IgD-negative memory B cell (primary cell): ENCODE measurements around the gene ADAMTSL4. TPM values are rescaled to one million over a fixed set of nuclear protein-coding genes. Genes with fewer than 3 reads are reported as not detected.

Experiments
- H3K27ac Mint-ChIP-seq, 3 donors: one replicate each; pipeline ENCODE4 v1.8.0; 2020 to 2022; ENCODE audit warnings: mild to moderate bottlenecking in 3 of 3, mixed read lengths in 3 of 3, moderate library complexity in 1 of 3
- H3K27me3 Mint-ChIP-seq: one replicate; pipeline ENCODE4 v1.8.0; 2021; ENCODE audit warnings: mixed read lengths
- H3K36me3 Mint-ChIP-seq: one replicate; pipeline ENCODE4 v1.8.0; 2020; ENCODE audit warnings: mild to moderate bottlenecking, mixed read lengths
- H3K4me1 Mint-ChIP-seq, 3 donors: one replicate each; pipeline ENCODE4 v1.8.0; 2020 to 2022; ENCODE audit warnings: mixed read lengths in 3 of 3, mild to moderate bottlenecking in 1 of 3
- H3K4me3 Mint-ChIP-seq, 4 donors: one replicate each; pipeline ENCODE4 v1.8.0; 2020 to 2022; ENCODE audit warnings: mild to moderate bottlenecking in 4 of 4, mixed read lengths in 4 of 4, moderate library complexity in 3 of 4
- H3K9me3 Mint-ChIP-seq, 3 donors: one replicate each; pipeline ENCODE4 v1.8.0; 2020 to 2021; ENCODE audit warnings: mixed read lengths in 3 of 3, mild to moderate bottlenecking in 1 of 3
- polyA plus RNA-seq: library from polyadenylated mRNA; unstranded; fragments of 300-500 nt; fragmentation: Illumina TruSeq; gene quantifications from one replicate; pipeline ENCODE4 v1.2.3, GENCODE V29; 2021

The ADAMTSL4 gene
- polyA plus RNA-seq, 1 donor from 2014 or later: 0.30 TPM

DNA sequence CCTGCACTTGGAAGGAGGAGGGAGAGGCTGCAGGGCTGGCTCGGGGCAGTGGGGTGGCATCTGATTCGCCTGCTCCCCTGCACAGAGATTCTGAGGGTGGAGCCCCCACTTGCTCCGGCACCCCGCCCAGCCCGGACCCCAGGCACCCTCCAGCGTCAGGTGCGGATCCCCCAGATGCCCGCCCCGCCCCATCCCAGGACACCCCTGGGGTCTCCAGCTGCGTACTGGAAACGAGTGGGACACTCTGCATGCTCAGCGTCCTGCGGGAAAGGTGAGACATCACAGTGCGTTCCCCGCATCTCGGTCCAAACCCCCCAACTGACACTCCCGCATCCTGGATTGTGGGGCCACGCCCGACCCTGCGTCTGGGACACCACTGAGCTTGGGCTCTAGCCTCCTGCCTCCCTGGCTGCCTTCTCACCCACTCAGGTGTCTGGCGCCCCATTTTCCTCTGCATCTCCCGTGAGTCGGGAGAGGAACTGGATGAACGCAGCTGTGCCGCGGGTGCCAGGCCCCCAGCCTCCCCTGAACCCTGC, 7.9 kb downstream of the ADAMTSL4 start:
- no peak overlapping the region for H3K4me3 Mint-ChIP-seq
- H3K9me3 Mint-ChIP-seq: no peaks in the 10 kb centered on the region
- H3K4me1 Mint-ChIP-seq: peaks cover 12 to 15% (median 13%) of the 10 kb centered on the region in 3 donors
- peaks cover 6% of the 10 kb centered on the region for H3K27me3 Mint-ChIP-seq
- peaks cover 2% of the 10 kb centered on the region for H3K36me3 Mint-ChIP-seq
- H3K27ac Mint-ChIP-seq: no peak overlapping the region

GRCh38 chr1:150557813-150558212, 8.6 kb downstream of the ADAMTSL4 start:
- Mint-ChIP-seq H3K36me3 (peaks cover 2% of the 10 kb centered on the region), H3K9me3 (no peaks in the 10 kb centered on the region), H3K4me3 (no peak overlapping the region), H3K27me3 (no peaks in the 10 kb centered on the region), H3K27ac (no peak overlapping the region), H3K4me1 (peaks cover 7 to 11% (median 9%) of the 10 kb centered on the region in 3 donors)

DNA sequence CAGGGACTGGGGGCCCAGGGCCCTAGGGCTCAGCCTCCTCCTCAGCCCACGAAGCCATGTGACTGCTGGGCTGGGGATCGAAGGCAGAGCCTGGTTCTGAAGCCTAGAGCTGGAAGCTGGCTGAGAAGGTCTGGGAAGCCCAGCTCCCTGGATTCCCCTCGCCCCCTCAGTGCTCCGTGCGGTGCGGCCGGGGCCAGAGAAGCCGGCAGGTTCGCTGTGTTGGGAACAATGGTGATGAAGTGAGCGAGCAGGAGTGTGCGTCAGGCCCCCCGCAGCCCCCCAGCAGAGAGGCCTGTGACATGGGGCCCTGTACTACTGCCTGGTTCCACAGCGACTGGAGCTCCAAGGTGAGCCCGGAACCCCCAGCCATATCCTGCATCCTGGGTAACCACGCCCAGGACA, 9.1 kb downstream of the ADAMTSL4 start:
- Mint-ChIP-seq H3K4me3 (no peak overlapping the region), H3K27ac (no peak overlapping the region)

DNA sequence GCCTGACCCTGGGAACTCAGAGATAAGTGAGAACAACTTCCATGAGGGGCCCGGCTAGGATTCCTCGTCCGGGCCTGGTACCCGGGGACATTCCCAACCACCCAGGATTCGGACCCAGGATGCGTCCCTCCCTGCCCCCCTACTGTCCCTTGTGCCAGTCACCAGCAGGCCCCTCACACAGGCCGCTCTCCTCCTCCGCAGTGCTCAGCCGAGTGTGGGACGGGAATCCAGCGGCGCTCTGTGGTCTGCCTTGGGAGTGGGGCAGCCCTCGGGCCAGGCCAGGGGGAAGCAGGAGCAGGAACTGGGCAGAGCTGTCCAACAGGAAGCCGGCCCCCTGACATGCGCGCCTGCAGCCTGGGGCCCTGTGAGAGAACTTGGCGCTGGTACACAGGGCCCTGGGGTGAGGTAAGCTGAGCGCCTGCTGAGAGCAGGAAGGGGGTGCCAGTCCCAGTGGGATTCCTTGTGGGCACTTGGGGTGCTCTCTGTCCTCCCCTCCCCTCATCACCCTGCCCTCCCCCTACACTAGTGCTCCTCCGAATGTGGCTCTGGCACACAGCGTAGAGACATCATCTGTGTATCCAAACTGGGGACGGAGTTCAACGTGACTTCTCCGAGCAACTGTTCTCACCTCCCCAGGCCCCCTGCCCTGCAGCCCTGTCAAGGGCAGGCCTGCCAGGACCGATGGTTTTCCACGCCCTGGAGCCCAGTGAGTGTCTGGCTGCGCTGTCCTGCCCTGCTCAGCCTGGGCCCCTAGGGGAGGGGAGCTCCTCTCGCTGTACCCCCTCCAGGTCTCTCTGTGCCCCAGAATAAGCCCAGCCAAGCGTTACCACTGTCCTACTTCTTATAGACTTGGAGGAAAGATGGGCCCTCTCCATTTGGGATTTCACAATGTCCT, 9.8 kb downstream of the ADAMTSL4 start:
- Mint-ChIP-seq H3K4me3 (no peak overlapping the region), H3K27ac (no peak overlapping the region), H3K9me3 (no peaks in the 10 kb centered on the region), H3K27me3 (no peaks in the 10 kb centered on the region), H3K4me1 (peaks cover 15 to 20% (median 16%) of the 10 kb centered on the region in 3 donors), H3K36me3 (peaks cover 2% of the 10 kb centered on the region)

More for the DNA sequence above, 9.1 kb downstream of the ADAMTSL4 start:
- H3K9me3 Mint-ChIP-seq: no peaks in the 10 kb centered on the region
- peaks cover 2% of the 10 kb centered on the region for H3K36me3 Mint-ChIP-seq
- no peaks in the 10 kb centered on the region for H3K27me3 Mint-ChIP-seq
- peaks cover 9 to 13% (median 12%) of the 10 kb centered on the region in 3 donors for H3K4me1 Mint-ChIP-seq

GRCh38 chr1:150559656-150560010, 10.4 kb downstream of the ADAMTSL4 start:
- peak overlapping the region in 2 of 4 donors; percentile 91 to 95 for H3K4me3 Mint-ChIP-seq
- H3K27ac Mint-ChIP-seq: peak overlapping the region in 2 of 3 donors; percentile 98 to 99
- no peaks in the 10 kb centered on the region for H3K36me3 Mint-ChIP-seq
- H3K9me3 Mint-ChIP-seq: no peaks in the 10 kb centered on the region
- H3K27me3 Mint-ChIP-seq: no peaks in the 10 kb centered on the region
- peaks cover 16 to 22% (median 17%) of the 10 kb centered on the region in 3 donors for H3K4me1 Mint-ChIP-seq

GRCh38 chr1:150560011-150560438, 10.8 kb downstream of the ADAMTSL4 start:
- peak overlapping the region; percentile 54 to 95 (median 76) for H3K4me3 Mint-ChIP-seq
- peaks cover 20 to 26% (median 20%) of the 10 kb centered on the region in 3 donors for H3K4me1 Mint-ChIP-seq
- H3K27ac Mint-ChIP-seq: peak overlapping the region; percentile 98 to 100 (median 99)
- no peaks in the 10 kb centered on the region for H3K27me3 Mint-ChIP-seq
- H3K36me3 Mint-ChIP-seq: no peaks in the 10 kb centered on the region
- no peaks in the 10 kb centered on the region for H3K9me3 Mint-ChIP-seq

DNA sequence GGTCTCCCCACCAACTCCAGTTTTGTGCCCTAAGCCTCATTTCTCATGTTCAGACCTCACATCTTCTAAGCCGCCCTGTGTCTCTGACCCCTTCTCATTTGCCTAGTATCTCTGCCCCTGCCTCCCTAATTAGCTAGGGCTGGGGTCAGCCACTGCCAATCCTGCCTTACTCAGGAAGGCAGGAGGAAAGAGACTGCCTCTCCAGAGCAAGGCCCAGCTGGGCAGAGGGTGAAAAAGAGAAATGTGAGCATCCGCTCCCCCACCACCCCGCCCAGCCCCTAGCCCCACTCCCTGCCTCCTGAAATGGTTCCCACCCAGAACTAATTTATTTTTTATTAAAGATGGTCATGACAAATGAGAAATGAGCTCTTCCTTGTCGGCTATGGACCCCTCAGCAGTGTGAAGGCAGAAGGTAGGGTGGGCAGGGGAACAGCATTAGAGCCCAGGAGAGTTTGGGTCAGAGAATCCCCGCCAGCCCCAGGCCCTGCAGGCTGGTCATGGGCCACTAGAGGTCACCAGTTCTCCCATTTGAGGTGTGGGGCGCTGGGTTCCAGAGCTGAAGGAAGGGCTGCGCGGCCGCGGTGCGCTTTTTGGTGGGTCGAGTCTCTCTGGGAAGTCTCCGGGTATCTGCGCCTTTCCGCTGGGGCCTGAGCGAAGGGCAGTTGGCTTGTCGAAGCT, 11.5 kb downstream of the ADAMTSL4 start:
- H3K27me3 Mint-ChIP-seq: no peaks in the 10 kb centered on the region
- peak overlapping the region; percentile 91 to 99 (median 96) for H3K4me3 Mint-ChIP-seq
- no peaks in the 10 kb centered on the region for H3K9me3 Mint-ChIP-seq
- peaks cover 20 to 27% (median 22%) of the 10 kb centered on the region in 3 donors for H3K4me1 Mint-ChIP-seq
- peak overlapping the region; percentile 98 to 100 (median 99) for H3K27ac Mint-ChIP-seq
- no peaks in the 10 kb centered on the region for H3K36me3 Mint-ChIP-seq

GRCh38 chr1:150561254-150561973, 12.2 kb downstream of the ADAMTSL4 start:
- Mint-ChIP-seq H3K9me3 (no peaks in the 10 kb centered on the region), H3K36me3 (no peaks in the 10 kb centered on the region), H3K27me3 (no peaks in the 10 kb centered on the region), H3K4me3 (peak overlapping the region; percentile 91 to 99 (median 96)), H3K4me1 (peaks cover 20 to 33% (median 25%) of the 10 kb centered on the region in 3 donors), H3K27ac (peak overlapping the region; percentile 98 to 100 (median 99))

DNA sequence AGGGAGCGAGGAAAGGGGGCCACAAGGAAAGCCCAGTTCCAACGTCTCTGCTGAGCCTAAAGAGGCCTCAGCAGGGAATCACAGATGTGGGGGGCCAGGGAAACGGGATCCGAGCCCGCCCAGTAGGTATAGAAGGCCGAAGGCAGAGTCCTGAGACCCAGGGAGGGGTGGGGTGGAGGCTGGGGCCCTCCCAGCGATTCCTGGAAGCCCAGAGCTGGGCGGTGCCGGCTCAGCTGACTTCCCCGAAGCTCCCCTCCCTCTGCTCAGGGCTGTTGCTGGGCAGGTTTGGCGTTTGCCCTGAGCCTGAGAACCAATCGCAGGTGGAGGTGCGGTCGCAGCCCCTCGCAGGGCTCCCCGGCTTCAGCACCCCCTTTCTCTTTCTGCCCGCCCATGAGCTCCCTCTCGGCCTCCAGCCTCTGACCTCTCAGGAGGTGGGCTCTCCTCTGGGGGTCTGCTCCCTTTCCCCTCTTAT, 12.8 kb downstream of the ADAMTSL4 start:
- Mint-ChIP-seq H3K27ac (peak overlapping the region; percentile 98 to 100 (median 99)), H3K4me3 (peak overlapping the region; percentile 91 to 99 (median 96)), H3K9me3 (no peaks in the 10 kb centered on the region), H3K36me3 (no peaks in the 10 kb centered on the region), H3K27me3 (no peaks in the 10 kb centered on the region), H3K4me1 (peaks cover 20 to 38% (median 26%) of the 10 kb centered on the region in 3 donors)

DNA sequence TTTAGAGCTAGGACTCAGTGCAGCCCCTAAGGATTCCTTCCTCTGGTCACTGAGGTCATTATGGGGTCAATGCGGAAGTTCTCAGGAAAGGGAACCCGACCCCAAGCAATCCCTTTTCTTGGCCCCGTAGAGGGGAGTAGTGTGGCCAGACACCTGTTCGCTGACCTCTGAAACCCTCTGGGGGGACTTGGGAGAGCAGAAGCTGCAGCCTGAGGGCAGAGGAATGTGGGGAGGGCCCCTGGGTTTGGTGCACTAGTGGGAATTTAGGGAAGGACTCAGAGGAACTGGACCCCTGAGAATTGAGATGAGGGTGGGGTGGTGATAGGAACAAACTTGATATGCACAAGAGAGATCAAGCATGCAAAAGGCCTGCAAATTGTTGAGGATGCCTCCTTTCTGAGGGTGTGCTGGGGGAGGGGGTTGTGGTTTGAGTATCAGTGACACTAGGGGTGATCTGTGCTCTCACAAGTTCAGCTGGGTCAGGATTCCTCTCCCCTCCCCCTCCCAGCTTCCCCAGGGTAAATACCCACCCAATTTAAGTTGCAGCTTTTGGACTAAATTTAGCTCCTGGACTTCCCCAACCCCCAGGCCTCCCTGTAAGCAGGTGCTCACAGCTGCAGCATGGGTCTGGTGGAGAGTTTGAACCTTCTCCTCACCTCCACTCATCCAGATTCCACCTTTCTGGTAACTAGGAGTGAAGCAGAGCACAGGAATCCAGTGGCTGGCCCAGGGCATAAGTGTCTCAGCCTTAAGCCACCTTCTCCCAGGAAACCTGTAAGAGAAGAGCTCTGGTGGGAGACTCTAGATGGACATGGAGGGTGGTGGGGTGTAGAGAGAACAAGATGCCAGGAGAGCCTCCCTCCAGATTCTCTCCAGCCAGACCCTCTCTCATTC, 13.5 kb downstream of the ADAMTSL4 start:
- Mint-ChIP-seq H3K36me3 (peaks cover 3% of the 10 kb centered on the region), H3K4me1 (peaks cover 27 to 45% (median 32%) of the 10 kb centered on the region in 3 donors), H3K9me3 (no peaks in the 10 kb centered on the region), H3K4me3 (peak overlapping the region; percentile 91 to 99 (median 96)), H3K27me3 (no peaks in the 10 kb centered on the region), H3K27ac (peak overlapping the region; percentile 98 to 100 (median 99))

DNA sequence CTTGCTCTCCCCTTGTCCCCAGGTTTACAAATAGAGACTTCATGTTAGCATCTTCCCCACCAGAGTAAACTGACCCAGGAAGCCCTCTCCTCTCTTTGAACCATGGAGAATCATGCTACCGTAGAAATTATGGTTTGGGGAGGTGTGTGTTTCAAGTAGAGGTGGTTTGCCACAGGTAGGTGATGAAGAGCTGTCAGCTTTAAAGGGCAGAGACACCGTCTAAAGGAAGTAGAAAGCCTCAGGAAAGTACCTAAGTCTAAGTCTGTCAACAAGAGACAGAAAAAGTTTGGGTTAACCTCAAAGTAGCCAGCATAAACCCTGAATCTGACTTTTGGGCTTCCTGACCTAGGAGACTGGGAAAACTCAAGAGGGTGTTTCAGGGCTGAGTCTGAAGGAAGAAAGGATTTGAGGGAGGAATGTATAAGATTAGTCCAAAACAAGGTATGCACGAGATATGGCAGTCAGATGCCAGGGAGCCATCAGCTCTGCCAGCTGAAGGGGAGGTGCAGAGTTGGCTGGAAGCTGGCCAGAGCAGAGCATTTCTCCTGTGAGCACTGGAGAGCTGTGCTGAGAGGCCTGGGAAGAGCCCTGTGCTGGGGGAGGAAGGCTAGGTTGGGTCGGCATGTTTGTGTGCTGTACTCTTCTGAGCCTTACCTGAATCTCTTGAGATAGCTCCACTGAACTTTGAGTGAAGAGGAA, 14.3 kb downstream of the ADAMTSL4 start:
- Mint-ChIP-seq H3K9me3 (no peaks in the 10 kb centered on the region), H3K4me1 (peaks cover 35 to 51% (median 38%) of the 10 kb centered on the region in 3 donors), H3K4me3 (peak overlapping the region; percentile 91 to 99 (median 96)), H3K27ac (peak overlapping the region; percentile 98 to 100 (median 99)), H3K36me3 (peaks cover 6% of the 10 kb centered on the region), H3K27me3 (no peaks in the 10 kb centered on the region)

DNA sequence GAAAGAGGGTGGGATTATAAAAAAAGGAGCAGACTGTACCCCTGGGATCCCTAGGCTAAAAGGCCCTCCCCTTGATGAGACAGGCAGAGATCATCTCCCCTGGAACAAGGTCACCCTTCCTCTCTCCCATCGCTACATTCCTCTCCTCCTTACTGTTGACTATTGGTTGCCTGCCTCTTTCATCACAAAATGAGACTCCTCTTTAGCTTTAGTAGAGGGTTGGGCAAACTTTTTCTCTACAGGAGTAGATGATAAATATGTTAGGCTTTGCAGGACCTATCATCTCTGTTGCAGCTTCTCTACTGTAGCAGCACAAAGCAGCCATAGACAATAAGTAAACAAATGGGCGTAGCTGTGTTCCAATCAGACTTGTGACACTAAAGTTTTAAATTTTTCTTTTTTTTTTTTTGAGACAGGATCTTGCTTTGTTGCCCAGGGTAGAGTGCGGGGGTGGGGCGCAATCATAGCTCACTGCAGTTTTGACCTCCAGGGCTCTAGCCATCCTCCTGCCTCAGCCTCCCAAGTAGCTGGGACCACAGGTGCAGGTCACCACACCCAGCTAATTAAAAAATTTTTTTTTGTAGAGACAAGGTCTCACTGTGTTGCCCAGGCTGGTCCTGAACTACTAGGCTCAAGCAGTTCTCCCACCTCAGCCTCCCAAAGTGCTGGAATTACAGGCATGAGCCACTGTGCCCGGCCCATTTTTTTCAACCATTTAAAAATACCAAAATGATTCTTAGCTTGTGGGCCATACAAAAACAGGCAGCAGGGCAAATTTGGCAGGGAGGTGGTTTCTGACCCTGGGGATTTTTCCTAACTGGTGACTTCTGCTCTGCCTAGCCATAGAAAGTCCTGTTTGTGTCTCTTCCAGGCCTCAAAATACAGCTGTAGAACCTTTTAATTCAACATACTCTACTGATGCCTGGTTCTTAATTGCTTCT, 15.1 kb downstream of the ADAMTSL4 start:
- peak overlapping the region; percentile 91 to 99 (median 96) for H3K4me3 Mint-ChIP-seq
- peaks cover 40 to 58% (median 43%) of the 10 kb centered on the region in 3 donors for H3K4me1 Mint-ChIP-seq
- H3K27me3 Mint-ChIP-seq: no peaks in the 10 kb centered on the region
- peaks cover 6% of the 10 kb centered on the region for H3K36me3 Mint-ChIP-seq
- no peaks in the 10 kb centered on the region for H3K9me3 Mint-ChIP-seq
- peak overlapping the region; percentile 98 to 100 (median 99) for H3K27ac Mint-ChIP-seq
